Activated CD4-positive, CD25-positive, alpha-beta regulatory T cell treated with anti-CD3 and anti-CD28 coated beads, Interleukin-2, amount 50 U/mL, for 72 hours (primary cell): ENCODE data around the gene OR2D2.
"Not testable (repeated sequence)": the region's sequence is repeated elsewhere in the genome, so short reads cannot be mapped to it uniquely, and the experiment has no call there.

Source experiments
- DNase-seq: peaks from one replicate; pipeline ENCODE4 v3.0.0; 2021

Gene OR2D2

DNA sequence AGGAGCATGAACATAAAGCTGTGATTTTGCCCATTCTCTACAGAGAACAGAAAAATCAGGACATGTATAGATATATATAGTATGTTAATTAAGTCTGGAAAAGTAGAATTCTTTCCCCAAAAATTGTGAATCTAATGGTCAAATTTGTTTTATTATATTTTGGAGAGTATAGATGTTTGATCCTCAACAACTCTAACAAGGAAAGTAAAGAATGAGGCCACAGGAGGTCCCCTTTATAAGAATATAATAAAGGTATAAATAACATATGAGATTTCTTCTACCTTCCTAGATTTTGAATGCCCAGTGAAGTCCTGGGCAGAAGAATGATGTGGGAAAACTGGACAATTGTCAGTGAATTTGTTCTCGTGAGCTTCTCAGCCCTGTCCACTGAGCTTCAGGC is 16.0 kb downstream of the OR2D2 start, which contains the start of gene OR10A4:
Gene OR10A4 (plus strand): TSS at position 301 of the 400 bp plus-strand sequence. CDS start 23 bp downstream, at position 324.
- no peak for DNase-seq

GRCh38 chr11:6875761-6876160 is 16.5 kb downstream of the OR2D2 start:
- DNase-seq: no peak

- DNase-seq: no peak
Measured at GRCh38 chr11:6871278-6871677, 21.0 kb downstream of the OR2D2 start.

DNA sequence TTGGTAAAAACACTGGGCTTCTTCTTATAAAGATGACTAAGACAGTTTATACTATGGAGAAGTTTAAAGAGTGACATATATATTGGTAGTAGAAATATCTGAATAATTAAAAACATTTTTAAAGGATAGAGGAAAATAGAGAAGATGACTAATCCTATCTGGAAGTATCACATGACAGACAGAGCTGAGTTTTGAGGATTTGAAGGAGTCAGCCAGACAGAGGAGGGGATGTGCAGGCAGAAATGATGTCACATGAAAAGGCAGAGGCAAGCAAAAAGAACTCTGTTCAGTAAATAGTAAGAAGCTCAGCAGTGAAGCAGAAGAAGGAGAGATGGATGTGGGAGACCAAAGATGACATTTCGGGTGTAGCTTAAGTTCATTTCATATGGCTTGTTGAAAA is 27.9 kb downstream of the OR2D2 start:
- DNase-seq: no peak

- DNase-seq: no peak
Measured at GRCh38 chr11:6862961-6863360, 29.3 kb downstream of the OR2D2 start, which contains the start of gene OR10A2. Gene OR10A2, plus strand, starts transcription at chr11:6863057. Its CDS starts 6,698 bp downstream, at chr11:6869755.

DNA sequence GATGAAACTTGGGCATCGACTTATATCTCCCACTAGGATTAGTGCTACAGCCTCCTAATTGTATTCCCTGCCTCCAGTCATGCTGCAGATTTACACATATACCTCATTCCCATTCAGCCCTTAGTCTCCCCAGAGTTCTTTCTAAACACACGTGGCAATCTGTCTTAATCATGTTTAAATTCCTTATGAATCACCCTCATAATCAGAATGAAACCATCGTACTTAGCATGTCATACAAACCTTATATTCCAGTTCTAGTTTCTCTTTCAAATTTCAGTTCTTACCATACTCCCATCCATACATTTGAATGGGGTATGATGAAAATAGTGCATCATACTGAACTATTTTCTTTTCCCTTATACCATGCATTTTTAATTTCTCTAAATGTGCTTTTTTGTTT is 35.4 kb downstream of the OR2D2 start:
- no peak for DNase-seq

DNA sequence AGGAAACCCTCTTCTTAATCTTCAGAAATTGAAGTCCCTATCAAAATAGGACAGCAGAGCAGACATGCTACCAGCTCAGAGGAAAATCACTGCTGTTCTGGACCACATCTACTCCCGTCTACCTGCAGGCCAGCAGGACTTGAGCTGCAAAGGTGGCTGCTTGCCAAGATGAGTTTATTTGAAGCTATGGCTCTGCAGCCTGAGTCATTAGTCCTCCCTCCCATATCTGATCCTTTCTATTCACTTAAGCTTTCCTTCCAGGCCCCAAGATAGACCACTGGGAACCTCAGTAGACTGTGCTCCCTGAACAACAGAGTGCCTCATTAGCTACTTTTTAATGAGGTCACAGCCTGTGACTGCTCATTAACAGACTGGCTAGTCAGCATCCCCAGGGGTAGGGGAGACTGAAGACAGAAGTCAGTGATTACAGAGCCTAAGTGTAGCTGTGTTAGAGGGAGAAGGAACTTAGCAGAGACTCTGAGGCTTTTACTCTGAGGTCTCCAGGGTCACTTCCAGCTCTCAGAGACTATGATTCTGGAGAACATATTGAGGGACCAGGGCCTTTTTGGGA is 36.2 kb downstream of the OR2D2 start:
- DNase-seq: no peak

GRCh38 chr11:6854801-6855200 is 37.5 kb downstream of the OR2D2 start:
- DNase-seq: not testable (repeated sequence)

- DNase-seq: no peak
Measured at GRCh38 chr11:6850526-6850925, 41.8 kb downstream of the OR2D2 start.

- no peak for DNase-seq
Measured at GRCh38 chr11:6845383-6845782, 46.9 kb downstream of the OR2D2 start, which contains the start of gene OR10A5. Gene OR10A5, plus strand, starts transcription at chr11:6845683. Its CDS starts 0 bp downstream, at chr11:6845683.

- DNase-seq: no peak
Measured at GRCh38 chr11:6844356-6844755, 47.9 kb downstream of the OR2D2 start.

DNA sequence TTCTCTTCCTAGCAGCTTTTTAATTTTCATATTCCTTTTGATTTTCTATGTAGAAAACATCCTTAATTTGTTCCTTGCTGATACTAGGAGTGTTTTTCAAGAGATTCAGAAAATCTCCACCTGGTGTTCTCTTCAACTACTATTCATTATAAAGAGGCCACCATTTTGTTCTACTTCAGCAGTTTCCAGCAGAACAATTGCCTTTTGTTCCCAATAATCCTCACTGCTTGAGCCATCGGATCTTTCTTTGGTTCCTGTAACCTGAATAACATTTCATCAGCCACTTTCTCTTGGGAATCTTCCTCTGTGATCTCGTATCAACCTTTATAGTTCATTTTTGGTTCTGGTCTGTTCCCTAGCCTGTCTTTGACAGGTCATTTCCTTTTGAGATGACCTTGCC is 48.6 kb downstream of the OR2D2 start:
- DNase-seq: no peak

DNA sequence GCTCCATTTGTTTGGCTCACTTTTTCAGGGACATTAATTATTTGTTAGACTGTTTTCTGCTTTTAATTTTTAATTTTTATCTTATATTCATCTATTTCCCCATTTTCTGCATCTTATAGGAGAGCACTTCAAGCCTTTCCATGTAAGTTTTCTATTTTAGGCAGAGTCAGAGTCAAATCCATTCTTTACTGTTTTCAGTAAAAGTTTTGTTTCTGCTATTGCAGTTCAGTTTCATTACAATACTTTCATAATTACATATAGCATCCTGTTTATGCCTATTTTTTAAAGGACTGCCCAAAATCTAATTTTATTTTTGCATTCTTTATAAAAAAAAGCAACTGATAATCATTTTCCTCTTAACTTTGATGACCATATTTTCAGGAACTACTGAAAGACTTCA is 50.6 kb downstream of the OR2D2 start:
- DNase-seq: no peak
